GM12865 (cell line): ENCODE measurements around the gene CFAP300.

Experiments
- DNase-seq: peaks from one replicate; pipeline ENCODE4 v3.0.0; 2010; ENCODE audit warnings: low read depth
- H3K4me3 ChIP-seq: 2 replicates; pipeline ENCODE4 v1.5.1; 2011; ENCODE audit warnings: mild to moderate bottlenecking, low read depth, low read length, control low read depth
- CTCF ChIP-seq: IDR thresholded peaks from 2 replicates; pipeline ENCODE4 v1.5.1; 2011; ENCODE audit warnings: low read length, control low read depth, low read depth, inconsistent platforms; ENCODE audit not compliant: insufficient read depth; ENCODE audit errors: missing control alignments

The CFAP300 gene

DNA sequence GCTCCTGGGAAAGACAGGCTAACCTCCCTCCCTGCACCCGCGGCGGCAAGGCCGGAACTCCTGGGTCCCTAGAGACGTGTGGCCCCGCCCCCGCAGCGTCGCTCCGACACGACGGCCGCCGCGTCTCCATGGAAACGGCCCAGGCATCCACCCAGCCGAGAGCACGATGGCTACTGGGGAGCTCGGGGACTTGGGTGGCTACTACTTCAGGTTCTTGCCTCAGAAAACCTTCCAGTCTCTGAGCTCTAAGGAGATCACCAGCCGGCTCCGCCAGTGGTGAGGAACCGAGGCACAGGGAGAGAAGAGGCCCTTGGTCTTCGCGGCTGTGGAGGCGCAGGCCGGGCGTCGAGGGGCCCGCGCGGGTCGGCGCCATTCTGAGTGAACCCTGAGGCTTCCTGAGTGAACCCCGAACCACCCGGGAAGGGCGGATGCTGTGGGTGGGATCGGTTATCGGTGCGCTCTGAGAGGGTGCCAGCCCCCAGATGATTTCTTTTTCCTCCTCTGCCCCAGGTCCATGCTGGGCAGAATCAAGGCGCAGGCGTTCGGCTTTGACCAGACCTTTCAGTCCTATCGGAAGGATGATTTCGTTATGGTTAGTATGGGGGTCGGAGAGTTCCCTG lies at the start of gene CFAP300:
TSS of gene CFAP300 (plus strand) at position 133 of the 620 bp plus-strand sequence. CDS start at position 167, 34 bp downstream.
- H3K4me3 ChIP-seq: no peak within 1 kb of the TSS

DNA sequence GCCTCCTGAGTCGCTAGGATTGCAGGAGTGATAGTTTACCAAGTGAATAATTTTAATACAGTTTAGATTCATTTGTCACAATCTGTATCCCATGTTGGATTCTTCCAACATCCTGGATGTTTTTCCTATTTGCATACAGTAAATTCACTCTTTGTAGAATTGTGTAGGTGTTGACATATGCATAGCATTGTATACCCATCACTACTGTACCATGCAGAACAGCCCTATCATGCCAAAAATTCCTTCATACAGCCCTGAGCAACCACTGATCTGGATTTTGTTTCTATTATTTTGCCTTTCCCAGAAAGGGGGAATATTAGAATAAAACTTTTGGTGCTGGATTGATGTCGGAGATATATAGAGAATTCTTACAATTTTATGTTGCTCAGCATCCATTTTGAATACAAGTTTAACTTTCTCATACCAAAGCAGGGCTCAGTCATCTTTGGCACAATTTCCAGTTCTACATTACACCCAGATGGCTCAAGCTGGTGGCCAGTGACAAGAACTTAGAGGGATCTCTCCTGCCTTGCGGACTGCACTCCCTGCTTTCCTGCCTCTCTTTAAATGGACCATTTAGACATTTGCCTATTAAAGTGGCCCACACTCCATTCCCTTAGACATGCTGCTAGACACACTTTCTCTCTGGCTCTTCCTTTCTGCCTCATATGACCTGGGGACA lies 45.4 kb upstream of the CFAP300 start:
- no peak for DNase-seq
- no peak for TF ChIP-seq CTCF
- no peak overlapping the region for H3K4me3 ChIP-seq

More for the DNA sequence above, at the start of gene CFAP300:
- peak; percentile 34 for DNase-seq
- no peak for TF ChIP-seq CTCF

DNA sequence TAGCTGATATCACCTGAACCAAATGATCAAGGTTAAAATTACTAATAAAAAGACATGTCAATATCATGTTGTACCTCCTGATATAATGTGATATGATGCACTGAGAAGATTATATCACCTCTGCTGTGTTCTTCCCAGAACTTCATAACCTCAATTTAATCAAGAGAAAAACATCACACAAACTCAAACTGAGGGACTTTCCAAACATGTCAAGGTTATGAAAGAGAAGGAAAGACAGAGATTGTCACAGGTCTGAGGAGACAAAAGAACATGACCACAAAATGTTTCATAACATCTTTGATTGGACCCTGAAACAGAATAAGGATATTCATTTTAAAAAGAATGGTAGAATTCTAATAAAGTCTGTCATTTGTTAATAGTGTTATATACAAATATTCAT lies 43.0 kb upstream of the CFAP300 start:
- TF ChIP-seq CTCF: no peak
- no peak for DNase-seq
- no peak overlapping the region for H3K4me3 ChIP-seq

DNA sequence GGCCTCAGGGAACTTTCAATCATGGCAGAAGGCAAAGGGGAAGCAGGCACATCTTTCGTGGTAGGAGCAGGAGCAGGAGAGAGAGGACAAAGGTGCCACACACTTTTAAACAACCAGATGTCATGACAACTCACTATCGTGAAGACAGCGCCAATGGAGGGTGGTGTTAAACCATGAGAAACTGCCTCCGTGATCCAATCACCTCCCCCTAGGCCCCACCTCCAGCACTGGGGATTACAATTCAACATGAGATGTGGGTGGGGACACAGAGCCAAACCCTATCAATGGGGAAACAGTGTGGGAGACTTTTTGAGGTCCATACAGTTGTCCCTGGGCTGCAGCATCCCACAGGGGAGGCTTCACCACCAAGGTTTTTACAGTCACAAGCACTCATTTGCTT lies 41.9 kb upstream of the CFAP300 start:
- no peak for TF ChIP-seq CTCF
- no peak for DNase-seq
- H3K4me3 ChIP-seq: no peak overlapping the region

DNA sequence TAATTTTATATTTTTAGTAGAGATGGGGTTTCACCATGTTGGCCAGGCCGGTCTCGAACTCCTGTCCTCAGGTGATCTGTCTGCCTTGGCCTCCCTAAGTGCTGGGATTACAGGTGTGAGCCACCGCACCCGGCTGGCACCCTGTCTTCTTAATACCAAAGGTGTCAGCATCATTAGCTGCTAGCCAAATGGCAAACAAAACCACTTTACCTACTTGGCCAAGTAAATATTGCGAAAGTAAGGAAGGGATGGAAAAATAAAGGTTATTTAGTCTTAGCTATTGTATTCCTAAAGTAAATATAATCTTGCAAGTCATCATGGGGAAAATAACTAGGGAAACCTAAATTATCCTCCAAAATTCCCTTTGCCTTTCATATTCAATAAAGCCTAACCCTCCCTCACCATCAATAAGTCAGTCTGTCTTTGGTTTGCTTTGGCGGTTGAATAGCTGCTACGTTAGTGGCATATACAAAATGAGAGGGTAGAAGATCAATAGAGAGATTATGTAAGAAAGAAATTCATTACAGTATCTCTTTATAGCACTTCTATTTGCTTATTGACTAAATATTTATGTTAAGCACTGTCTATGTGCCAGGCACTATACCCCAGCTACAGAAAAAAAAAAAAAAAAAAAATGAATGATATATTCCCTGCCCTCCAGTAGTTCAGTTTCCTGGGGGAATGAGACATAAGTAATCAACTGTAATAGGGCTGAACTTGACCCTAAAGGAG lies 40.2 kb upstream of the CFAP300 start:
- no peak overlapping the region for H3K4me3 ChIP-seq
- TF ChIP-seq CTCF: no peak
- no peak for DNase-seq

- H3K4me3 ChIP-seq: no peak overlapping the region
- DNase-seq: peak; percentile 23
Measured at GRCh38 chr11:102007567-102008437, 39.4 kb upstream of the CFAP300 start.

More at GRCh38 chr11:102007567-102008437, 39.4 kb upstream of the CFAP300 start:
- peak; percentile 23 for TF ChIP-seq CTCF
